ENCODE measurements around the gene CCKAR. TPM values are rescaled to one million over a fixed set of nuclear protein-coding genes. Genes with fewer than 3 reads are reported as not detected.

The CCKAR gene
- total and polyA plus RNA-seq, 11 donors = 0.20 TPM; not detected in 10

DNA sequence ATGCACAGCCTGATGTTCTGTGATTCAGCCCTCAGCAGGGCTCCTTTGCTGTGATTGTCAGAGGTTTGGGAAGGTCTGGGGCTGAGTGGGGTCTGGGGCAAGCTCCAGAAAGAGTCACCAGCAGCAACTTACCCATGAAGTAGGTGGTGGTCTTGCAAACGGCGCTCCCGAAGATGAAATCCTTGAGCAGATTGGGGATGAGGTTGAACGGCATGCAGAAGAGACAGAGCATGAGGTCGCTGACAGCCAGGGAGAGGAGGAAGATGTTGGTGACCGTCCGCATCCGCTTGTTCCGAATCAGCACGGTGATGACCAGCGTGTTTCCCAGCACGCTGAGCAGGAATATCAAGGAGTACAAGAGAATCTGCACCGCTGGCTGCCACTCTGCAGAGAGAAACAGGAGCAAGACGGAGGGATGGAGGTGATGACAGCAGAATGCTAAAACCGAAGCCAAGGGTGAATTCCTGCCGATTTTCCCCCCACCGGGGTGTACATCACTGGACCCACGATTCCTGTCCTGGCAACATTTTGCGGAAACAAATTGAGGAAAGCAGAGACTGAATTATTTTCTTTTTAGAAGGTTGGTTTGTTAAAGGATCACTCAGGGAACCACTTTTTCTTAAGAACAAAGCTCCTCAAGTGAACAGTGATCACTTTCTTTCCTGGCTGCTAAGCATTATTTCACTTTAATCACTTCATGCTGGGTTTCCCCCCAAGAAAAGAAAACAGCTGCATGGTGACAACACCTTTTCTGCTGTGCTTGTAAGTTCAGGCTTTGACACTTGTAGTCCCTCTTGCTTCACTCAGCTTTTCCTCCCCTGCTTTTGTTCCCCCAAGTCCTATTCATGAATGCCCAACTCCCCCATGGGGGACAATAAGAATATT lies 941 bp downstream of the CCKAR start:
- Histone ChIP-seq H3K36me3 (no peaks in the 10 kb centered on the region), H3K27me3 (peaks cover 0 to 24% (median 3%) of the 10 kb centered on the region in 9 donors), H3K4me3 (no peak overlapping the region), H3K4me1 (no peaks in the 10 kb centered on the region), H3K27ac (no peak overlapping the region), H3K9me3 (no peaks in the 10 kb centered on the region)
- 57 to 73% (median 67%) methylated on average over 19 of the region's 19 CpGs for WGBS, 4 donors
- DNase-seq (no peak), ATAC-seq (no peak)
- no peak for TF ChIP-seq POLR2A (IDR thresholded peaks at IDR 0.05)
- TF ChIP-seq, protein P1, sequence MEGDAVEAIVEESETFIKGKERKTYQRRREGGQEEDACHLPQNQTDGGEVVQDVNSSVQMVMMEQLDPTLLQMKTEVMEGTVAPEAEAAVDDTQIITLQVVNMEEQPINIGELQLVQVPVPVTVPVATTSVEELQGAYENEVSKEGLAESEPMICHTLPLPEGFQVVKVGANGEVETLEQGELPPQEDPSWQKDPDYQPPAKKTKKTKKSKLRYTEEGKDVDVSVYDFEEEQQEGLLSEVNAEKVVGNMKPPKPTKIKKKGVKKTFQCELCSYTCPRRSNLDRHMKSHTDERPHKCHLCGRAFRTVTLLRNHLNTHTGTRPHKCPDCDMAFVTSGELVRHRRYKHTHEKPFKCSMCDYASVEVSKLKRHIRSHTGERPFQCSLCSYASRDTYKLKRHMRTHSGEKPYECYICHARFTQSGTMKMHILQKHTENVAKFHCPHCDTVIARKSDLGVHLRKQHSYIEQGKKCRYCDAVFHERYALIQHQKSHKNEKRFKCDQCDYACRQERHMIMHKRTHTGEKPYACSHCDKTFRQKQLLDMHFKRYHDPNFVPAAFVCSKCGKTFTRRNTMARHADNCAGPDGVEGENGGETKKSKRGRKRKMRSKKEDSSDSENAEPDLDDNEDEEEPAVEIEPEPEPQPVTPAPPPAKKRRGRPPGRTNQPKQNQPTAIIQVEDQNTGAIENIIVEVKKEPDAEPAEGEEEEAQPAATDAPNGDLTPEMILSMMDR (IDR thresholded peaks at IDR 0.05) = no peak
- intact Hi-C loops (cut with DNase I) = no loop called here

GRCh38 chr4:26485684-26486083 lies 4.6 kb downstream of the CCKAR start:
- intact Hi-C loops (cut with DNase I) = no loop called here
- Histone ChIP-seq H3K4me3 (no peak overlapping the region), H3K4me1 (no peaks in the 10 kb centered on the region), H3K9me3 (no peaks in the 10 kb centered on the region), H3K27ac (no peak overlapping the region), H3K27me3 (peaks cover 0 to 16% (median 2%) of the 10 kb centered on the region in 9 donors), H3K36me3 (no peaks in the 10 kb centered on the region)
- 66 to 77% (median 73%) methylated on average over 7 of the region's 7 CpGs for WGBS, 4 donors
- TF ChIP-seq POLR2A (IDR thresholded peaks at IDR 0.05) = no peak
- TF ChIP-seq, protein P1 (IDR thresholded peaks at IDR 0.05) = no peak
- DNase-seq = no peak
- ATAC-seq = no peak

DNA sequence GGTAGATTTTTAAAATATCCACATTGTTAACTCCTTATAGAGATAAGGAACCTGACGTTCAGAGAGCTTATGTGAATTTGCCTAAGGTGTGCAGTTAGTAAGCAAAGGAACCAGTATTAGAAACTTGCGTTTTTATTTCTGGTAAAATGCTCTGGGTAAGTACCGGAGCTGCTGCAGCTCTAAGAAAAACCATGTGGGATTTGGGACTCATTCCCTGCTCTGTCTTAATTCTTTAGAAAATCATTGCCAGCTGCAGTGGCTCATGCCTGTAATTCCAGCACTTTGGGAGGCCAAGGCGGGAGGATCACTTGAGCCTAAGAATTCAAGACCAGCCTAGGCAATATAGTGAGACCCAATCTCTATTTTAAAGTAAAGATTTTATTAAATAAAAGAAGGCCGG lies 5.8 kb downstream of the CCKAR start:
- Histone ChIP-seq H3K27me3 (peaks cover 0 to 16% (median 2%) of the 10 kb centered on the region in 9 donors), H3K27ac (no peak overlapping the region), H3K4me1 (no peaks in the 10 kb centered on the region), H3K9me3 (no peaks in the 10 kb centered on the region), H3K4me3 (no peak overlapping the region), H3K36me3 (no peaks in the 10 kb centered on the region)
- ATAC-seq (no peak), DNase-seq (no peak)
- TF ChIP-seq, protein P1 (IDR thresholded peaks at IDR 0.05) = no peak
- TF ChIP-seq POLR2A (IDR thresholded peaks at IDR 0.05) = no peak
- intact Hi-C loops (cut with DNase I) = no loop called here
- 70 to 86% (median 78%) methylated on average over 5 of the region's 5 CpGs for WGBS, 4 donors

DNA sequence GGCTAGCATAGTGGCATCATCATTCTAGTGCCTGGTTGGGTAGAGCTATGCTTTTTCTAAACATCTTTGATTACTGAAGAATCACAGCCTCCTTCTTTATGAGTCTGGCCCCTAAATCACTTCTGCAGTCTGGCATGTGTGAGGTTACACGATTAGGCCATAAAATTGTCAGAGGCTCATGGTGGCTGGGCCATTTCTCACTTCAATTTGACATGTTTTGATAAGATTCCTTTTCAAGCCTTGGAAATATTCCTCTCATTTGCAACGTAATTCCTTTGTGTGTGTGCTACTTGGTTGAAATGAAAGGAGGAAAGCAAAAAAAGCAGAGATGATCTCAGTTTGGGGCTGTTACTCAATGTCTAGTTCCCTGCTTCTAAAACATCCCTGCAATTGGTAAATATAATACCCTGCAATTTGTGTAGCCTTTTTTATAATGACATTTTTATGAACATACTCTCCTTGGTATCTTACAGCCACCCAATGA lies 6.2 kb downstream of the CCKAR start:
- DNase-seq = no peak
- Histone ChIP-seq H3K27me3 (peaks cover 0 to 13% (median 2%) of the 10 kb centered on the region in 9 donors), H3K9me3 (no peaks in the 10 kb centered on the region), H3K27ac (no peak overlapping the region), H3K4me1 (no peaks in the 10 kb centered on the region), H3K36me3 (no peaks in the 10 kb centered on the region), H3K4me3 (no peak overlapping the region)
- TF ChIP-seq POLR2A (IDR thresholded peaks at IDR 0.05) = no peak
- TF ChIP-seq, protein P1 (IDR thresholded peaks at IDR 0.05) = no peak
- ATAC-seq = no peak
- 13 to 25% (median 21%) methylated on average over 2 of the region's 2 CpGs for WGBS, 4 donors
- intact Hi-C loops (cut with DNase I) = no loop called here

Measured in heart left ventricle (tissue), 16 donors.